ENCODE measurements around the gene CD93.

Gene CD93

DNA sequence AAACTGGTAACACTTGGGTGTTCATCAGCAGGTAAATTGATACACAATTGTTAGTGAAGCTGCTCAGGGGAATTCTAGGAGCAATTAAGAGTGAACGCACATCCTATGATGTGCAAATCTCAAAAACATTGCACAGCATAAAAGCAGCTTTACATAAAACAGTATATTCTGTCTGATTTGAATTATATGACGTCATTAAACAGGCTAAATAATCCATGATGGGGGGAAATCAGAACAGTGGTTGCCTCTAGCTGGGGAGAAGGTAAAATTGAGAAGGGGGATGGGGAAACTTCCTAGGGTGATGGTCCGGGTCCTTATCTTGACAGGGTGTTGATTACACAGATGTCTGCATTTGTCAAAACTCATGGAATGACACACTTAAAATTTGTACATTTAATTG lies 19.4 kb downstream of the CD93 start:
- intact Hi-C loops (cut with DNase I): no loop called here
- DNase-seq: no peak

DNA sequence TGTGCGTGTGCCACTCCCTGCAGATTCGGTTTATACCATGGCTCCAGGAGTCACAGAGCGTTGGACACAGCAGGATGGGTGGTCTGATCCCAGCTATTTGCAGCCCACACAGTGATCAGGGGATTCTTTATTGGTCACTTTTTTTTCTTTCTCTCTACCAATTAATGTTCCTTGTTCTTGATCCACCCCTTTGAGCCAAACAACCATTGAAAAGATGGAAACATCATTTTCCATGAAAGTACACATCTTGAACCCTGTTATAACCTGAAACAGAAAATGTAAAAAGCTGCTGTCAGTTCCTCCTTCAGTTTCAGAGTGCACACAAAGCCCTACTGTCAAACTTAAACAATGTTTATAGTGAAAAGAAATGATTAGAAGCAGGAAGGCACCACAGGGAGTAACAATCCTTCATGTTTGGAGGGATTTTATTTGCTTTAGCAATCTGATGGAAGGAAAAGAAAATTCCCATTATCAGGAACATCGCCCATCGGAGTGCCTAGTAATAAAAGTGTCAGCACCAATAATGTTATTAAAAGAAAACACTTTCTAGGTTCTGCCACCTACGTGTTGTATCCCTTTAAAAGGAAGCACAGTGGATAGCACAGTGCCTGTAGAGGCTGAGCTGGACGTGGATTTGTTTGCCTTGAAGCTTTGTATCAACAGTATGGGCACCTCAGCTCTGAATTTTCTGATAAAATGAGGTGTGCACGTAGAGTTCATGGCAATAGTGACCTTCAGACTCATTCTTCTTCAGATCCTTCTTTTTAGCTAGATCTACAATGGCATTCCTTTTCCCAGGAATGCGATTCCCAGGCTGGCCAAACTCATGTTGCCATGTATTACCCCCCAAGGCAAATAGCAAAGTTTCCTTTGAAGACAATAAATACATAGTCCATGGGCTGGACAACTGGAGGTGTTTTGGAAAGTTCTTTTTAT lies 20.6 kb downstream of the CD93 start:
- intact Hi-C loops (cut with DNase I): no loop called here
- no peak for DNase-seq

DNA sequence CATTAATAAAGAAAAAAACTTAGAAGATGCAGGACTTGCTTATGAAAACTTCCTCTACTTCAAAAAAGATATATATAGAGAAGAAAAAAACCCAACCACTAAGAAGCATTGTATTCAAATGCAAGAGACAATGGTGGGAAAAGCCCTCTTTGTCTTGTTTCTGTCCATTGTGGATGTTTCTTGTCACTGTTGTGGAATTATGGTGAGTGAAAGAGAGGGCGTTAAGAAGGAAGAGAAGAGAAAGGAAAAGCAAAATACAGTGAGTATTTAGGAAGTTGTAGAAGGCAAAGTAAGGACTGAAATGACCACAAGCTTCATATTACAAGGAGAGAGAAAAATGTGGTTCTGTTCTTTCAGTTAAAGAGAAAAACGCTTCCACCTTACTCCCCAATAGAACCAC lies 22.5 kb downstream of the CD93 start:
- no peak for DNase-seq
- intact Hi-C loops (cut with DNase I): no loop called here

DNA sequence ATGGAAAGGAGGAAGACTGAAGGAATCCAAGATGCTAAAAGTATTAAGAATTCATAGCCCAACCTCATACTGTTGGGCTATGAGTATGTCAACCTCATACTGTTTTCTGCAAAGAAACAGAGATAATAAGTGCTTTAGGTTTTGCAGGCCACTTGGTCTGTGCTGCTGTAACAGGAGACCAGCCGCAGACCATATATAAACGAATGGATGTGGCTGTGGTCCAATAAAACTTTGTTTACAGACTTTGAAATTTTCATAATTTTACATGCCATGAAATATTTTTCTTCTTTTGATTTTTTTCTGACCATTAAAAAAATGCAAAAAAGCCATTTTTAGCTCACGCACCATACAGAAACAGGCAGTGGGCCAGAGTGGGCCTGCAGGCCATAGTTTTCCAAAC lies 23.0 kb downstream of the CD93 start:
- intact Hi-C loops (cut with DNase I): no loop called here
- no peak for DNase-seq

DNA sequence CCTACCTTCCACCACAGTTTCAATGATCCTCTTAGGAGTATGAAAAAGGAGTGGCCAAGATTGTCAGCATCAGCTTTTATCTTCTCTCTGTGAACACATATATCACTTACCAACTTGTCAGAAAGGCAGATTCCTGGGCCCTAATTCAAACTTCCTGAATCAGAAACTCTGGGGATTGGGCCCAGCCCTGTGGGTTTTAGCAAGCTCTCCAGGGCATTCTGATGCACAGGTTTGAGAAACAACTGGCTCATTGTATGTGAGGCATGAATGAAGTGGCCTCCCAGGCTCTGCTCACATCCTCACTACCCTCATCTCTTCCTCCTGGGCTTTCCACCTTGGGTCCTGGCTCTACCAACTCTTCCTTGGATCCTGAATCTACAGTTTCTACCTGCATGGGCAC lies 23.5 kb downstream of the CD93 start:
- intact Hi-C loops (cut with DNase I): no loop called here
- DNase-seq: no peak

DNA sequence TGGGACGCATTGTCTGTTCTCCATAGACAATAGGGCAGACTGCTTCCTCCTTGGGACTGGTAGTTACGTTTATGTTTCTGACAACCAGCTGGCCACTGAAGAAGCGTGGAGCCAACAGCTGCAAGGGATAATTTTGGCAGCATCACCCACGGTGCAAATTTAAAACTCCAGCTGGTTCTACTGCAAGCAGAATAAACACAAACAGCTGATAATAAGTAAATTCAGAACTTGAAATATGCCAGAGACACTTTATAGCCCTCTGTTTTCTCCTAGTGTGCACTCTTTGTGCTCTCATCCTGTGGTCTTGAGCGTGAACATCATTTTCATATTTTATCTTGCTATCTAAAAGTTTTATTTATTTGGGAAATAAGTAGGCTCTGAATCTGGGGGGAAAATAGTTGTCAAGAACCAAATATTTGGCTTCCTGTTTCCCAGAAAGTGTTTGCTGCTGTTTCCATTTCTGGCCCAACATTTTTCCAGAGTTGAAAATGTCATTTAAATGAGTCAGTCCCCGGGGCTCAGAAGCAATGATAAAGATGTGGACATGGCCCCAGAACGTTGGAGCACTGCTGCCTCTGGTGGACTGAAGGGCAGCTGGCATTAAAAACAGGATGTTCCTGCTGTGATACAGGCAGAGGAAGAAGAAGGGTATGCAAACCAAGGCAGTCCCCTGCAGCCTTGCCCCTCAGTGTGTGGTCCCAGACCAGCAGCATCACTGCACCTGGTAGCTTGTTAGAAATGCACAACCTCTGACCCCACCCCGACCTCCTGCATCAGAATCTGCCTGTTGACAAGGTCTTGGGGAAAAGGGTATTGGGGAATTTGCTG lies 24.2 kb downstream of the CD93 start:
- intact Hi-C loops (cut with DNase I): no loop called here
- DNase-seq: peak in 3 of 10 donors; percentile 21 to 86 (median 25)

DNA sequence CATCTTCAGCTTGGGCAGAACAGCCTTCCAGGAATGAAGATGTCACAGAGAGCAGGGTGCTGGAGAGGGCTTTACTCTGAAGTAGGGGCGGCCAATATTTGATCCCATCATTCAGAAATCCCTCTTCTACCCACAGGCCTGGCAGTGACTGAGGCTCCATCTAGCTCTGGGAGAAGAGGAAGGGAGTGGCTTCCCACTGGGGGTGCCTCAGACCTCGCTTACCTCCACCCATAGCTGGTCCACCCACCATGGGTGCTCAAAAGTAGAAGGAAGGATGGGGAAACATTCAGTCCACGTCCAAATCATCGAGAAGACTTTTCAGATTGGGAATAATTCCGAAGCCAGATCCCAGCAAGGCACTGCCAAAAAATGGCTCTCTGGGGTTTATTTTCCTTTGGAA lies 24.9 kb downstream of the CD93 start:
- no peak for DNase-seq
- intact Hi-C loops (cut with DNase I): no loop called here

DNA sequence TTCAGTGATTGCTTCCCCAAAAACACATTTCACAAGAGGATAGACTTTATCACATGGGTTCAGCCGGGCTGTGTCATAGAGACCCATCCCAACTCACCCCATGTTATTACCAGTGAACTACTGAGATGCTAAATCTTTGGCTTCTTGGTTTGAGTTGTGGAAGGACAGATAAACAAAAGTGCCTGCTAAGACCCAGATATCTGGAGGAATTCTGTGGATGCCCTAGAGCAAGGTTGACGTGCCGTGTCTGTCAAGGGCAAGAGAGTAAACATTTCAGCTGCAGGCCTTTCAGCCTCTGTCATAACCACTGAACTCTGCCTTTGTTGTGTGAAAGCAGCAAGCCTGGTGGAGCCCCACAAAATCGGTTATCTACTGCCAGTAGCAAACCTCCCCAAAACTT lies 25.5 kb downstream of the CD93 start:
- intact Hi-C loops (cut with DNase I): no loop called here
- no peak for DNase-seq

DNA sequence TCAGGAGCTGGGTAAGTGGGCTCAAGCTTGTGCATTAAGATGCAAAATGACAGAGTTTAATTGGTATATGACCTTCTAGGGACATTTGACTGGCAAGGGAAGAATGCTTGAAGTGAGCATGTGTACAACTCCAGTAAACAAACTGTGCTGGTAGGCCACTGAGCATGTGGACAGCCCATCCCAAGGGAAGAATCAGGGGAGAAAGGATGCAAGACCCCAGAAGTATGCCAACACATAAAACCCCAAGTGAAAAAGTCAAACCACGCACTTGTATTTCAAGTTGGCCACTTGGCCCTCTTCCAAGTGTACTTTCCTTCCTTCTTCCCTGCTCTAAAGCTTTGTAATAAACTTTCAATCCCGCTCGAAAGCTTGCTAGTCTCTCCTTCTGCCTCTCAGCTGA lies 26.3 kb downstream of the CD93 start:
- intact Hi-C loops (cut with DNase I): loop anchor here (10.0 kb wide), 3 partner anchors 45 to 285 kb away; no protein-coding TSS in a partner anchor

DNA sequence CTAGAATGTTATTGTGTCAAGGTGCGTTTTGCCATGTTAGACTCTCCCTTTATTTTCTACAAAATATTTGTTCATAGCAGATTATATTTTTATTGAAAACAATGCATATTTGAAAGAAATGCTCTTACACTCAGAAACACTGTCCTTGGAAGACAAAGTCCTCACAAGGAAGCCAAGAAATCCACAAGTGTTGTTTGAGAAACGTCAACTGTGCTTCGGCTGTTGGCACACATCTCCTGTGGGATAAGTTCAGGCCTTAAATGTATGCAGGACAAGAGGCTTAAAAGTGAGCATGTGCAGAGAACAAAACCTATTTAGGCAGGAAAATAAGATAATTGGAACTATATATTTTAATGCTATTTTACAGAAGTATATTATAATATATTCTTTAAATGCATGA lies 27.1 kb downstream of the CD93 start:
- intact Hi-C loops (cut with DNase I): loop anchor here (10.0 kb wide), 3 partner anchors 46 to 286 kb away; no protein-coding TSS in a partner anchor
- no peak for DNase-seq

More for the DNA sequence above, 26.3 kb downstream of the CD93 start:
- no peak for DNase-seq

DNA sequence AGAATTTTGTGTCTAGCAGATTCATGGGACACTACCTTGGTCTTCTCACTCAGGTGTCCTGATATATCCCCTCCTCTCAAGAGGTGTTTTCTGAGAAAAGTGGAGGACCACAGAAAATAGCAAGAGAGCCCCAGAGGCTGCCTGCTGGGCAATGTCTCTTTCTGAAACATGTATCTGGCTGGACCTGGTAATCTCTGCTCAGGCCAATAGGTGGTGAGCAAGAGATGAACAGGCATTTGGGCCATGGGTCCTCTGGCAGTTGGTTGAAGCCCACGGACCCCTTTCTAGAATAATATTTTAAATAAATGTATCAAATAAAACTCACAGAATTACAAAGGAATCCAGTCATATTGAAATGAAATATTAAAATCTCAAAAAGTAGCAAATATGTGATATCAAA lies 27.9 kb downstream of the CD93 start:
- no peak for DNase-seq
- intact Hi-C loops (cut with DNase I): loop anchor here (10.0 kb wide), 3 partner anchors 47 to 287 kb away; no protein-coding TSS in a partner anchor

DNA sequence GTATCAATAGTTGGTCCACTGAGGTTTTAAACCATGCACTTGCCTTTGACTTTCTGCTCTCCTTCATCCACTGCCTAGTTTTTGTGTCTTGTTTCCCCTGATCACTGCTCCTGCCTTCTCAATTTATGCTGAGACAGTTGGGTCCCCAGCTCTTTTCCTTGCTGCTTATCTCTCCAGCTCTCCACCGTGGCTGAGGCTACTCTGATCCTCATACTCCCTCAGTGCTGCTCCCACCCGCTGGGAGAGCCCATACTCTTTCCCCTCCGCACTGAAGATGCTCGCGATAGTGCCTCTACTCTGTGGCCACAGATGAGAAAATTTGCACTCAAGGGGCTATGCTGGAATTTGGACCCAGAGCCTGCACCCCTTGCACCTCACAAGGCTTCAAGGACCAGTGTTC lies 33.2 kb downstream of the CD93 start:
- DNase-seq: no peak
- intact Hi-C loops (cut with DNase I): loop anchor here (10.0 kb wide), 3 partner anchors 52 to 292 kb away; no protein-coding TSS in a partner anchor

DNA sequence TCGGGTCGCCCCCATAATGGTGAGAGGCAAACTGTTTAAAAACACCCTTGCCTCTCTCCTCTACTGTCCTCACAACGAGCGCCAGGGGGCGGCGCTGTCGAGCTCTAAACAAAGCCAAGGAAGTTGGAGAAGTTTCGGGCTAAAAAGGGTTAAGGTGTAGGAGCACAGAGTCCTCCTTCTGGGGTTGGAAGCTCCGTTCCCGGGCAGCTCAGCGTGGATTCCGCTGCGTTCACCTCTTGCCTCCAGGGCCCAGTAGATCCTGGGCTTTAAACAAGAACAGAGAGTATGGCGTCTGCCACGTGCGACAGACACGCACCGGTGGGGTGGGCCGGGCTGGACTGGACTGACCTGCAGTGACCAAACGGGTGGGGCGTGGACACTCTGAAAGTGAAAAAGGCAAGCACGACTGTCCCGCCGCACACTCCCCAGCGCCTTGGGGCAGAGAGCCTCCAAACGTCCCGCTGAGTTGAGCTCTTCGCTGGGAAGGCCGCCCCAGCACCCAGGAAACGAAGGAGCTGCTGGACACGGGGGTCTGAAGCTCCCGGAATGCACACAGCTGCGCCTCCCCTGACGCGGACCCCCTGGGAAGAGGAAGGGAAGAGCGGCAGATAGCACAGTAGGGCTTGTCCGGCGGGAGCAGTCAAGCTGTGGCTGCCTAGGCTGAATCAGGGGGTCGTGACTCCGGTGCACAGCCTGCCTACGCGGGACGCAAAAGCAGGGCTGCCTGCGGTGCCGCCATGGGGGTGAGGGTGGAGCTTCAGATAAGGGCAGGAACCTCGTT lies 35.1 kb downstream of the CD93 start:
- intact Hi-C loops (cut with DNase I): loop anchor here (10.0 kb wide), 3 partner anchors 54 to 294 kb away; no protein-coding TSS in a partner anchor

DNA sequence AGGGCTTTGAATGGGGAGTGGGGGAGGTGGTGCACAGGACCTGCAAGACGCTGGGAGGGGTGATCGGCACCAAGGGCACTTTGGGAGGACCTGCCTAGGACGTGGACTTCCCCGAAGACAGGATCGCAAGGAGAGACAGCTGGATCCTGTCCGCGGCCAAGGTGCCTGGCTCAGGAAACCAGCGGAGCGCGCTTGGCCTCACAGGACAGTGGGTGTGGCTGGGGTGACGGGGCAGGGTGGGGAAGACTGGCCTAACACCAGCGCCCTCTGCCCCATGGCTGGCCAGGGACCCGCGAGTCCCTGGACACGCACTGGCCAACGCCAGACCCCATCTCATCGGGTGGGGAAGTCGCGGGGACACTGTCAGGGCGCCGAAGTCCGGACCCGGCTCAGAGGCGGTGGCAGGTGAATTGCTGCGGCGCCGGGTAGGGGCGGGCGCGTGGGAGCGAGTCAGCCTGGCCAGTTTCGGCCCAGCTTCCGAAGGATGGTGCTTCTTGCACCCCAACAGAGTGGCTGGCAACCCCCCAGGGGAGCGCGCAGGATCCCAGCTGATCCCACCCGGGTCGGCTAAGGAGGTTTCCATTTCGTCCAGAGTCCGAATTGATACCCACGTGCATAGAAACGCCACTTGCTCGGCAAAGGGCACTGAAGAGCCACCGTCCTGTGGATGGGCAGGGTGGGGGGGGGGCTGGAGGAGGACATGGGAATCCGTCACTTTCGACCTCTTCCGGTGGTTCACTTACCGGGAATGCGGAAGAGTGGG lies 35.9 kb downstream of the CD93 start:
- intact Hi-C loops (cut with DNase I): loop anchor here (10.0 kb wide), 3 partner anchors 55 to 295 kb away; no protein-coding TSS in a partner anchor
- peak in 1 of 10 donors; percentile 73 for DNase-seq

More for the DNA sequence above, 35.1 kb downstream of the CD93 start:
- DNase-seq: peak in 6 of 10 donors; percentile 44 to 93 (median 57)

DNA sequence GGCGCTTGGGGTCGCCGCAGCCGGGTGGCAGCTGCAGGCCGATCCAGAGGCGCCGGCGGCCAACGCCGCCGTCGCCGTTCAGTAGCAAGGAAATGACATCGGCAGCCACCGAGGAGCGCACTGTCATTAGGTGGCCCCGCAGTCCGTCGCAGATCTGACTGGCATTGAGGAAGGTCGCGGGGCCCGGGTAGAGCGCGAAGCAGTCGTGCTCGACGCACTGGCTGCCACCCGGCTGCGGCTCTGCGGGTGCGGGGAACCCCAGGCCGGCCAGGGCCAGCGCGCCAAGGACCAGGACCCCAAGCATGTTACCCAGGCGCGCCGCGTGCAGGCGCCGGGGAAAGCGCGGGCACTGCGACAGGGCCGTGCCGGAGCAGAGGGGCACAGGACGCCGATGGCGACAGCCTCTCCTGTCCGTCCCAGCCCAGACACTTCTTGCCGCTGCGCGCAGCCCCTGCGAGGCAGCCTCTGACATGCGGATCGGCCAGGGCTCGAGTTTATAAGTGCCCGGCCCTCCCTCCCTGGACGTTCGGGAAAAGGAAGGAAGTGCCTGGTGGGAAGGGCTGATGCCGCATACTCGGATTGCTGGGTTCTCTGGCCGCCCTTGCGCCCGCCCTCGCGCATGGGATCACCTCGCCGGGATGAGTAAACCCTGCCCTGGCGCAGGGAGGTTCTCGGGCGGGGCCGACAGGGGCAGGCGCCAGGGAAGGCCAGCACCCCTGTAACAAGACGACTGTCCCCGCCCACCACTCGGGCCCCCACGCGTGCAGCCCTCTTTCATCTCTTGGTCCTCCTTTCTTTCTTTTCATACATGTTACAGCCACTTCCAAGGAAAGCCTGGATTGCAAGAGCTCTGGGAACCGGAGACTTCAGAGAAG lies 36.7 kb downstream of the CD93 start, which contains the start of gene THBD:
Gene THBD, minus strand, starts transcription at position 472 of the 875 bp plus-strand sequence. Its CDS starts 168 bp downstream, at position 304.
- intact Hi-C loops (cut with DNase I): loop anchor here (10.0 kb wide), 4 partner anchors 55 to 295 kb away; no protein-coding TSS in a partner anchor
- peak in 3 of 10 donors; percentile 13 to 86 (median 69) for DNase-seq

DNA sequence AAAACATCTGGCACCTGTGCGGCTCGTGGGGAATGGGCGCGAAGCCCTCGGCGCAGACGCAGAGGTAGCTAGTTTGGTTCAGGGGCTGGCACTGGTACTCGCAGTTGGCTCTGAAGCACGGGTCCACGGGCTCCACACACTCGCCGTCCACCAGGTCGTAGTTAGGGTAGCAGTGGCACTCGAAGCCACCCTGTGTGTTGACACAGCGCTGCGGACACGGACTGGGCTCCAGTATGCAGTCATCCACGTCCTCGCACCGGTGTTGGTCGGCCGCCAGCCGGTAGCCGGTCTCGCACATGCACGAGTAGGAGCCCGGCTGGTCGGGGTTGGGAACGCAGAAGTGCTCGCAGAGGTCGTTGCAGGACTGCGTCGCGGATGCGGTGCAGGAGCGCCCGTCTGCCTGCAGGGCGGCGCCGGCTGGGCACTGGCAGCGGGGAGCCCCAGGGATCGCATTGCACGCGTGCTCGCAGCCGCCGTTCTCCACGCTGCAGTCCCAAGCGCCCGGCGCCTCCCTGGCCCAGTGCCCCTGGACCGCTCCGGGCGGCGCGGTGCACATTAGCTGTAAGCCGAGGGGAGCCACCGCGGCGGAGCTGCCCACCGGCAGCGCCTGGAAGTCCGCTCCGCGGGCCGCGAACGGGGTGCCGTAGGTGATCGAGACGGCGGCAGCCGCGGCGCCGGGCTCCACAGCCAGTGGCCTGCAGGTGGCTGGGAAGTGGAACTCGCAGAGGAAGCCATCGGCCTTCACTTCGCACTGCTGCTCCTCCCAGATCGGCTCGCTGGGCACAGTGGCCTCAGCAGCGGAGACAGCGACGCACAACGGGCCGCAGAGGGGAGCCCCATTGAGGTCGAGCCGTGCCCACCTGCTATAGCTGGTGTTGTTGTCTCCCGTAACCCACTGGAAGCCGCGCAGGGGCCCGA lies 37.6 kb downstream of the CD93 start:
- DNase-seq: peak in 4 of 10 donors; percentile 19 to 86 (median 80)
- intact Hi-C loops (cut with DNase I): loop anchor here (10.0 kb wide), 1 partner anchor 94 kb away; no protein-coding TSS in a partner anchor

DNA sequence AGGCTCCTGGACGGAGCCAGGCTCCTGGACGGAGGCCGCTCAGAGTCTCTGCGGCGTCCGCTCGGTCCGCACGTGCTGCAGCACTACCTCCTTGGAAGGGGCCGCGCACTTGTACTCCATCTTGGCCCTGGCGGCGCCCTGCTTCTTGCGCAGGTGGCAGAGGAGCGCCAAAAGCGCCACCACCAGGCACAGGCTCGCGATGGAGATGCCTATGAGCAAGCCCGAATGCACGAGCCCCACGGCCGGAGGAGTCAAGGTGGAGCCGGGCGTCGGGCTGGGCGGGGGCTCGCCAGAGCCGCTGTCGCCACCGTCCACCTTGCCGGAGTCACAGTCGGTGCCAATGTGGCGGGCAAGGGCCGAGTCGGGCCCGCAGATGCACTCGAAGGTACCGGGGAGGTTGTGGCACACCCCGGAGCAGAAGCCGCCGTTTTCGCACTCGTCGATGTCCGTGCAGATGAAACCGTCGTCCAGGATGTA lies 38.3 kb downstream of the CD93 start:
- intact Hi-C loops (cut with DNase I): loop anchor here (10.0 kb wide), 1 partner anchor 93 kb away; no protein-coding TSS in a partner anchor
- peak in 3 of 10 donors; percentile 14 to 85 (median 82) for DNase-seq
